GM23248 (cell line): ENCODE measurements around the gene CPB1. TPM values are rescaled to one million over a fixed set of nuclear protein-coding genes. Genes with fewer than 3 reads are reported as not detected.

Experiments
- DNase-seq: peaks from one replicate; pipeline ENCODE4 v3.0.0-alpha.2; 2015
- H2AFZ ChIP-seq: fragments of 200-600 bp; sonication (generic); 2 replicates; pipeline ENCODE4 v1.6.1; 2016; ENCODE audit warnings: antibody characterized with exemption
- H3F3A ChIP-seq: fragments of 200-600 bp; sonication (generic); 2 replicates; pipeline ENCODE4 v1.6.1; 2016; ENCODE audit warnings: mild to moderate bottlenecking, antibody characterized with exemption, mixed run types; ENCODE audit not compliant: insufficient read depth
- H3K27ac ChIP-seq: fragments of 200-600 bp; sonication (generic); 2 replicates; pipeline ENCODE4 v1.5.1; 2016; ENCODE audit warnings: mild to moderate bottlenecking
- H3K27me3 ChIP-seq: fragments of 200-600 bp; sonication (generic); replicated peaks from 2 replicates; pipeline ENCODE4 v1.6.1; 2016; ENCODE audit warnings: mild to moderate bottlenecking; ENCODE audit not compliant: insufficient read depth
- H3K36me3 ChIP-seq: fragments of 200-600 bp; sonication (generic); 2 replicates; pipeline ENCODE4 v1.6.1; 2016; ENCODE audit warnings: low read depth, mild to moderate bottlenecking
- H3K4me1 ChIP-seq: fragments of 200-600 bp; sonication (generic); 2 replicates; pipeline ENCODE4 v1.6.1; 2016; ENCODE audit warnings: mild to moderate bottlenecking; ENCODE audit not compliant: insufficient read depth
- H3K4me2 ChIP-seq: fragments of 200-600 bp; sonication (generic); one replicate; pipeline ENCODE4 v1.6.1; 2016; ENCODE audit warnings: mild to moderate bottlenecking; ENCODE audit not compliant: unreplicated experiment
- H3K4me3 ChIP-seq: fragments of 200-600 bp; sonication (generic); 2 replicates; pipeline ENCODE4 v1.5.1; 2016; ENCODE audit warnings: mild to moderate bottlenecking
- H3K79me2 ChIP-seq: fragments of 200-600 bp; sonication (generic); 2 replicates; pipeline ENCODE4 v1.6.1; 2016; ENCODE audit warnings: mild to moderate bottlenecking; ENCODE audit not compliant: insufficient read depth
- H3K9ac ChIP-seq: fragments of 200-600 bp; sonication (generic); 2 replicates; pipeline ENCODE4 v1.6.1; 2016; ENCODE audit warnings: mild to moderate bottlenecking
- H3K9me2 ChIP-seq: fragments of 200-600 bp; sonication (generic); 2 replicates; pipeline ENCODE4 v1.6.1; 2016; ENCODE audit warnings: mixed run types, mild to moderate bottlenecking, moderate library complexity; ENCODE audit not compliant: insufficient read depth
- H3K9me3 ChIP-seq: fragments of 200-600 bp; sonication (generic); one replicate; pipeline ENCODE4 v1.6.1; 2017; ENCODE audit warnings: low read depth
- H4K20me1 ChIP-seq: fragments of 200-600 bp; sonication (generic); 2 replicates; pipeline ENCODE4 v1.6.0; 2016; ENCODE audit not compliant: insufficient read depth
- EZH2 ChIP-seq: fragments of 200-600 bp; sonication (generic); IDR thresholded peaks from 2 replicates; pipeline ENCODE4 v1.6.1; 2018; ENCODE audit warnings: antibody characterized with exemption, mild to moderate bottlenecking; ENCODE audit not compliant: insufficient read depth, poor library complexity, severe bottlenecking
- EZH2phosphoT487 ChIP-seq: fragments of 200-600 bp; sonication (generic); IDR thresholded peaks from 2 replicates; pipeline ENCODE4 v1.6.1; 2018; ENCODE audit warnings: antibody characterized with exemption, moderate library complexity, mild to moderate bottlenecking, low read depth; ENCODE audit not compliant: insufficient read depth
- WGBS, 2 experiments: methylation state at CpG; one replicate each; pipeline ENCODE4 v1.1.6; 2015 to 2017; ENCODE audit warnings: low lambda C conversion rate in 2 of 2, low coverage in 1 of 2; ENCODE audit errors: missing lambda C conversion rate in 2 of 2; 5-methylcytosine and 5-hydroxymethylcytosine counted together
- in situ Hi-C: fragments of 300-500 bp; cut with MboI; formaldehyde crosslinking; loops from 2 replicates; pipeline ENCODE4 v1.15.0; 2020
- polyA plus RNA-seq: library from polyadenylated mRNA; unstranded; fragments of >200 nt; fragmentation: Nextera tagmentation; extraction: Ambion mirVana; gene quantifications from 2 replicates; pipeline ENCODE4 v1.2.1, GENCODE V29; 2016
- total RNA-seq: library from RNA; depleted of rRNA; stranded (reverse); fragments of >200 nt; shearing (Covaris generic); gene quantifications from 2 replicates; pipeline ENCODE4 v1.2.3, GENCODE V29; 2014

Gene CPB1
- total and polyA plus RNA-seq, 2 experiments from 2014 or later, result not detected

DNA sequence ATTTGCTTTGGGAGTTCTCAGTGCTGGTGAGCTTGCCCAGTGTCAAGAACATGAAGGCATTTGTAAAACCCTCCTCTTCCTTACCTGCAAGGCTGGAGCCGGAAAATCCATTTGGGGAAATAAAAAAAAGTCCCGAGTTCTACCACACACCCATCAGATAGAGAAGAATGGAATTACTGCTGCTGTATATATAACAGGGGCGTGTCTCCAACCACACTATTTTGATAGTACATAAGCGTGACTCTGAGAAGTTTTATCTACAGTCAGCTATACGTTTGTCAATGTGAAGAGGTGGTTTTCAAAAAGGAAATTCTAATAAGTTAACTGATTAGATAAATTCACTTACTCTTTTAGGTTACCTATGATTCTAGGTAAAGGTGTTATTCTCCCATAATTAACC, 36.2 kb downstream of the CPB1 start:
- Histone ChIP-seq H3K4me2 (no peak overlapping the region), H3K9me3 (no peaks in the 10 kb centered on the region), H3K9me2 (no peaks in the 10 kb centered on the region), H3K4me1 (no peaks in the 10 kb centered on the region), H3K79me2 (no peaks in the 10 kb centered on the region), H3K27ac (no peak overlapping the region), H2AFZ (no peak overlapping the region), H4K20me1 (no peaks in the 10 kb centered on the region), H3F3A (no peaks in the 10 kb centered on the region), H3K4me3 (no peak overlapping the region), H3K9ac (no peak overlapping the region), H3K36me3 (no peaks in the 10 kb centered on the region), H3K27me3 (no peaks in the 10 kb centered on the region)
- in situ Hi-C loops, result no loop called here
- TF ChIP-seq EZH2 (no peak), EZH2phosphoT487 (no peak)
- 86 to 87% methylated on average over 5 of the region's 5 CpGs for WGBS, 2 experiments
- DNase-seq, result no peak

DNA sequence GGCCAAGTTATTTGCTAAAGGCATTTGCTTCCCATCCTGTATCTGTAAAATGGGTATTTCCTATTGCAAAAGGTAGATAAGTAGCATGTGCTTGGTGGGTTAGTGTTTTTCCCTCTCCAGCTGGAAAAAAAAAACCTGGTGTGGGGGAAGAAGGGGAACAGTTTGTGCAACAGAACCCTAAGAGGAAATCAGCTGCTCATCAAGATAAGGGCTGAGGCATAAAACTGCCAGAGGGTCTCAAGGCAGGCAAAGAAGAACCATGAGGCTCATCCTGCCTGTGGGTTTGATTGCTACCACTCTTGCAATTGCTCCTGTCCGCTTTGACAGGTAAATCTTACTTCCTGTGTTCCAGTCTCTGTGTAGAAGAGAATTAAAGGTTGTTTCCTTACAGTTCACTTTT, 37.4 kb downstream of the CPB1 start, which contains the start of gene CPA3:
Gene CPA3, plus strand, starts transcription at position 248 of the 400 bp plus-strand sequence. Its CDS starts 12 bp downstream, at position 260.
- Histone ChIP-seq H2AFZ (no peak within 1 kb of the TSS), H3K4me2 (no peak within 1 kb of the TSS), H3K4me1 (no peaks in the 10 kb centered on the region), H3K36me3 (no peaks in the 10 kb centered on the region), H3K79me2 (no peaks in the 10 kb centered on the region), H3K27me3 (no peaks in the 10 kb centered on the region), H3F3A (no peaks in the 10 kb centered on the region), H3K9me3 (no peaks in the 10 kb centered on the region), H4K20me1 (no peaks in the 10 kb centered on the region), H3K27ac (no peak within 1 kb of the TSS), H3K4me3 (no peak within 1 kb of the TSS), H3K9ac (no peak within 1 kb of the TSS), H3K9me2 (no peaks in the 10 kb centered on the region)
- TF ChIP-seq EZH2phosphoT487 (no peak), EZH2 (no peak)
- no peak for DNase-seq
- WGBS, 2 experiments, result 94 to 95% methylated on average over 1 of the region's 1 CpG
- in situ Hi-C loops, result no loop called here

DNA sequence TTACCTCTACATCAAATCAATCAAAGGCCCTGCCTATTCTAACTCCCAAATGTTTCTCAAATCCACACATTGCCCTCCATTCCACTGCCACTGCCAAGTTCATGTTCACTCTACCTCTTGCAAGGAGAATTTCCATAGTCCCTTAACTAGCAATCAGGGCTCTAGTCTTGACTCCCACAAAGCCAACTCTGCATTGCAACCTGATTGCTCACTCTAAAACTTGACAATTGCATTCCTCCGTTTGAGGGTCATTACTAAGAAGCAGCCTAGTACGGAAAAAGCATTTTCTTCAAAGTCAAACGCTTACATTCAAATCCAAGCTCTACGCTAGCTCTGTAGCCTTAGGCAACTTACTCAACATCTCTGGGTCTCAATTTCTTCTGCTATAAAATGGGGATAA, 38.6 kb downstream of the CPB1 start:
- H4K20me1 ChIP-seq, result no peaks in the 10 kb centered on the region
- no peaks in the 10 kb centered on the region for H3K9me3 ChIP-seq
- no peaks in the 10 kb centered on the region for H3K9me2 ChIP-seq
- H3K4me3 ChIP-seq, result no peak overlapping the region
- H3F3A ChIP-seq, result no peaks in the 10 kb centered on the region
- no peaks in the 10 kb centered on the region for H3K4me1 ChIP-seq
- peak; percentile 20 for DNase-seq
- no peak overlapping the region for H3K4me2 ChIP-seq
- no peak overlapping the region for H2AFZ ChIP-seq
- H3K27me3 ChIP-seq, result no peaks in the 10 kb centered on the region
- TF ChIP-seq EZH2, result no peak
- TF ChIP-seq EZH2phosphoT487, result no peak
- no peak overlapping the region for H3K27ac ChIP-seq
- no peak overlapping the region for H3K9ac ChIP-seq
- H3K79me2 ChIP-seq, result no peaks in the 10 kb centered on the region
- H3K36me3 ChIP-seq, result no peaks in the 10 kb centered on the region
- in situ Hi-C loops, result no loop called here
- 86 to 93% methylated on average over 4 of the region's 4 CpGs for WGBS, 2 experiments

DNA sequence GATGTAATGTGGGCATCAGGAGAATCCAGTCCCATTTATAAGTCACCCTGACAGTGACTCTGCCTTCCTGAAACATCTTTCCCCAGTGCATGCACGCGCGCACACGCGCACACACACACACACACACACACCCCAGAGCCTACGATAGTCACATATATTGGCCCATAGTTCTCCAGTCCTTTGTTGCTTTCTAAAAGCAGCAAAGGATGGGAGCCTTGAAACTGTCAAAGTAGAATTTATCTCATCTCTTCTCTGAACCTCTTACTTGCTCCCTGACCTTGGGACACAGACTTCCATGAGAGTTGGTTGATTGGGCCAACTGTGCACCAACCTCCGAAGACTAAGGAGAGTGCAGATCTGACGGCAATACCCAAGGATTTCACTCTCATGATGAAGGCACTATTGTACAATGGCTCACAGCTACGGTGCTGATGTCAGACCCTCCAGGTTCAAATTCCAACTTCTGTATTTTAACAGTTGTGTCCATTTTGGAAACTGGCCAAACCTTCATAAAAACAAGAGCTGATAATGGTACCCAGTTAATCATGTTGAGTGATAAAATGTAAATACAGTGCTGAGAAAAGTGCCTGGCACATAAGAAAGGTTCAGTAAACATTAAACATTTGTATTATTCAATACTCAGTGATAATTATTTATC, 45.8 kb downstream of the CPB1 start:
- DNase-seq, result no peak
- Histone ChIP-seq H3F3A (no peaks in the 10 kb centered on the region), H3K4me1 (no peaks in the 10 kb centered on the region), H3K9me3 (no peaks in the 10 kb centered on the region), H3K27ac (no peak overlapping the region), H3K27me3 (no peaks in the 10 kb centered on the region), H4K20me1 (no peaks in the 10 kb centered on the region), H3K79me2 (no peaks in the 10 kb centered on the region), H2AFZ (no peak overlapping the region), H3K9ac (no peak overlapping the region), H3K9me2 (no peaks in the 10 kb centered on the region), H3K4me2 (no peak overlapping the region), H3K36me3 (no peaks in the 10 kb centered on the region), H3K4me3 (no peak overlapping the region)
- WGBS, 2 experiments, result 96 to 97% methylated on average over 9 of the region's 9 CpGs
- TF ChIP-seq EZH2, result no peak
- TF ChIP-seq EZH2phosphoT487, result no peak
- in situ Hi-C loops, result no loop called here

DNA sequence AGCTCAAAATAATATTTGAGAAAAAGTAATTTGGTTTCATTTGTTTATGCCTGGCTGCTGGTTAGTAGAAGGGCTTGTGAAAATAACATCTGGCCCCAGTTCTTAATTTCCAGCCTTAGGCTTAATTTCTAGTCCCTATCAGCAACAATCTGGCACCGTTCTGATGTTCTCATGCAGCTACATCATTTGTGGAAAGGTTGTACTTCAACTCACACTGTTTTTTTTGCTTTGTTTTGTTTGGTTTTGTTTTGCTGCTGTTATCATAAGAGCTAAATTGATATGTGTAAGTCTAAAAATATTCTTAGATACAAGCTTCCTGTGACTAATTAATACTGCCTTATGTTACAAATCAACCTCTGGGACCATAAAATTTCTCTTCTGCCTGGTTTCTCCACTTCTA, 46.4 kb downstream of the CPB1 start:
- H3K9me2 ChIP-seq, result no peaks in the 10 kb centered on the region
- H3K9me3 ChIP-seq, result no peaks in the 10 kb centered on the region
- in situ Hi-C loops, result no loop called here
- no peak overlapping the region for H3K27ac ChIP-seq
- no peaks in the 10 kb centered on the region for H3K79me2 ChIP-seq
- TF ChIP-seq EZH2phosphoT487 (no peak), EZH2 (no peak)
- no peak overlapping the region for H3K4me3 ChIP-seq
- DNase-seq, result no peak
- WGBS, 2 experiments, result 81 to 88% methylated on average over 1 of the region's 1 CpG
- H3K4me1 ChIP-seq, result no peaks in the 10 kb centered on the region
- no peak overlapping the region for H2AFZ ChIP-seq
- H4K20me1 ChIP-seq, result no peaks in the 10 kb centered on the region
- no peak overlapping the region for H3K9ac ChIP-seq
- no peaks in the 10 kb centered on the region for H3K27me3 ChIP-seq
- no peaks in the 10 kb centered on the region for H3K36me3 ChIP-seq
- no peaks in the 10 kb centered on the region for H3F3A ChIP-seq
- no peak overlapping the region for H3K4me2 ChIP-seq
